HG02981 (cell line): ENCODE measurements around the gene ZBTB7C.

Source experiments
- ATAC-seq: cut with Tn5 transposase; IDR thresholded peaks from one replicate; pipeline ENCODE4 v1.9.1; 2021; ENCODE audit warnings: mild to moderate bottlenecking, moderate library complexity; ENCODE audit not compliant: unreplicated experiment

ZBTB7C gene

DNA sequence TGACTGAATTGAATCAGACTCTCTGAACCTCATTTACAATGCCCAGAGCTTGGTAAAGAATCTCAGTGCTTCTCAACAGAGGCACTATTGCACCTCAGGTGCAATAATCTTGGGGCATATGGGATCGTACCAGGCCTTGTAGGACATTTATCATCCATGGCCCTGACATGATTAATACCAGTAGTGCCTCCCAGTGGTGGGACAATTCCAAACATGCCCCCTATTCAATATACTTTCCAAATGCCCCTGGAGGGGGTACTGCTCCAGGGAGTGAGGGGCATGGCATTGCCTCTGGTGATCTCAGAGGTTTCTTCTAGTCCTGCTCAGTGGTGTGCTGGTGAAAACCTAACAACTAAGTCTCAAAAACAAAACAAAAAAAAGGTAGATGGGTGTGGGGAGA is 303.9 kb downstream of the ZBTB7C start:
- ATAC-seq, result no peak

DNA sequence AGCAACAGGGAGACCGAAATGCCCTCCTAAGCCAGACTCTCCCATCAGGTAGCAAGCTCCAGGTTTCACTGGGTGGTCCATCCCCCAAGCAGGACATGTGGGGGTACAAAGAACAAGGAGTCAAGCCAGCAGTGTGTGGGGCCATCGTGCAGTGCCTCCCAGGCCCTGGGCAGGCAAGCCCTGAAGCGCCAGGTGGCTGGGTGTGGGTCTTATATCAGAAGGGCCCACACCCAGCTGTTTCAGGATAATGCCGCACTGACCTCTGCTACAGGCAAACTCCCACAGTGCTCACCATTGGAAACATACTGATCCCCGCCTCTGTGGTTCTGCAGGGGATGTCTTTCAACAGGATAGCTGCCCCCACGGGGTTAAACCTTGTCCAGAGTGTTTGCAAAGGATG is 304.5 kb downstream of the ZBTB7C start:
- no peak for ATAC-seq

DNA sequence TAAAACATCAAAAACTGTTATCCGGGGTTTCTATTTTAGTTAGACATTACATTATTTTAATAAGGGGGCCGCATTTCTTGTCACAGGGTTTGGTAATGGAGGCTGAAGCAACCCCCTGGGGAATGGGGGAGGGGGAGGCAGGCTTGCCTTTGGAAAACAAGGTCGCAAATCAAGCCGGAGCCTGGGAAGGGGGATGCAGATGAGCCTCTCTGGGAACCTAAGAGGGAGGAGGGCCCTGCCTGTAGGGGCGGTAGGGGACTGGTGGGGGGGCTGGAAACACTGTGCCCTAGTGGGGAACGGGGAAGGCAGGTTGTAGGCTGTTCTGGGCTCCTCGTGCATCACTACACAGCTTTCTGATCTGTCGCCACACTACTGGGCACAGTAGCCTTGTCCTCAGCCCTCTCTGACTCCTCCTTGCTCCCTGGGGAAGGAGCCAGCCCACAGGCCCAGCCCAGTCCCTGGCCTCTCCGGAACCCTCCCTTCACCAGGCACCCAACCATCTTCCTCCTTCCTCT is 308.5 kb downstream of the ZBTB7C start:
- ATAC-seq, result no peak

DNA sequence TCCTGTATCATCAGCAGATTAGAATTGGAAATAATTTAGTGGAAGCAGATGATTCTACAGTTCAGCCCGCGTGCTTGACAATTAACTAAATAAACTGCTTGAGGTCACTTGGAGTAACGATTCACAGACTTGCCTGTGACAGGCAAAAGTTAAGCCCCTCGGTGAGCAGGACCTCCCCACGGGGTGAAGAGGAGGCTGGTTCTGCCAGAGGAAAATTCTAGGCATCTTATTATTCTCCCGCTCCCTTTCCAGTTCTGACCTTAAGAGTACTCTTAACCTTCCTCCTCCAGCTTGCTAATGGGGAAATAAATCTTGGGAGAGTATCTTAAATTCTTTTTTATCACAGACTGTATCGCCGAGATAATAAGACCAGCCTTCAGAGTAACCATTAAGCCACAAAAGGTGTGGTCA is 309.0 kb downstream of the ZBTB7C start:
- ATAC-seq, result no peak

DNA sequence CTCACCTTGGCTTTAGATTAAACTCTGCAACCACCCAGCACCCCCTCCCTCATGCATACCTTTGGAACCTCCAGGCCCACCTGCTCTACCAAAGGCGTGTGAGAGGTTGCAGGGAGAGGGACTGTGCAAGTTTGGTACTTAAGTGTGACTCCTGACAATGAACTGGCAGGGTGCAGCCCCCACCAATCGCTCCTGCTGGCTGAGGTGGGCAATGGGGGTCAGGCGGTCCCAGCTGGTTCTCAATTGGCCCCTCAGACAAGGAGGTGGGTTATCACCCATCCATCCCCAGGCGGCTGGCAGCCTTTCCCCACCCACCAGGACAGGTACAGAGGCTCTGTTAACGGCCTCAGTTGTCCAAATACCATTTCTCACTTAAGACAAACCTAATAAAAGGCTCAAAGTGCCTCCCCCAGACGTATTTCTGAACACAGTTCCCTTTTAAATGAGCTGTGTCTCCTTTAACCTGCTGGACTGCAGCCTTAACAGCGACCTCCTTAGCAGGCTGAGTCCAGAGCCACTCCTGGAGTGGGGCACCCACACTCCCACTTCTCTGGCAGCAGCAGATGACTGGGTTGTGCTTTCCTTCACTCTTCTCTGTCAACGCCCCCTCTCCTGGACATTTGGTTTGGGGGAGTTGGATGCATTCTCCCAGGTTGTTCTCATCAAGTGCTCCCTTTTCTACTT is 309.6 kb downstream of the ZBTB7C start:
- no peak for ATAC-seq

DNA sequence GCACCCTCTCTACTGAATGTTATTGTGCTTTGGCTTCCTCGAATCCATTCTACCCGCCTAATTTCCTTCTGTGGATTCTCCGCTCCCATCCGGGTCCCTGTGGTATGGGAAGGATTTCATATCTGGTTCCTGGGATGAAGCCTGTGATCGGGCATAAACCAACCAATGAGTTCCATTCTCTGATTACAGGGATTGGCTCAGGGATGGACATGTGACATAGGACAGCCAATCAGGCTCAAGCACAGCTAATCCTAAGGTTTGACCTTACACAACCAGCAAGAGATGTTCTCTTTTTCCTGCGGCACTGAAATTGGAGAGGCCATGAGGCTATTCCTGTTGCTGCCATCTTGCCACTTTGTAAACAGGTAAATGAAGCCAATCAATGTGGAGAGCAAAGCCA is 310.6 kb downstream of the ZBTB7C start:
- ATAC-seq, result no peak

DNA sequence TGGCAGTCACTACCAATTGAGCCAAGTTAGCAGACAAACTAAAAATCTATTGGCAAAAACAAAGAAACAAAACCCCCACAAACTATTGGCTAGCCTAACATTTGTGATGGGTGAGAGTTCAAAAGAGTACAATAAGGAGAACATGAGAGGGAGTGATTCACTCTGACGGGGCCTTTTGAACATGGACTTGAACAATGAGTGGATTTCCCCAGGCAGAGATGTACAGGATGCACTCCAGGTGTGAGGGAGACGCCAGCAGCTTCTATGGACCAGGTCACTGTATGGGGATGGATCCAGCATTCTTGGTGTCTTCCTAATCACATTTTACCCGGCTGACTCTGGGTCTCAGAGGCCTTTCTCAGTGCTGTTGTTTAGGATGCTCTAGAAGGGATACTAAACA is 311.2 kb downstream of the ZBTB7C start:
- ATAC-seq, result no peak

DNA sequence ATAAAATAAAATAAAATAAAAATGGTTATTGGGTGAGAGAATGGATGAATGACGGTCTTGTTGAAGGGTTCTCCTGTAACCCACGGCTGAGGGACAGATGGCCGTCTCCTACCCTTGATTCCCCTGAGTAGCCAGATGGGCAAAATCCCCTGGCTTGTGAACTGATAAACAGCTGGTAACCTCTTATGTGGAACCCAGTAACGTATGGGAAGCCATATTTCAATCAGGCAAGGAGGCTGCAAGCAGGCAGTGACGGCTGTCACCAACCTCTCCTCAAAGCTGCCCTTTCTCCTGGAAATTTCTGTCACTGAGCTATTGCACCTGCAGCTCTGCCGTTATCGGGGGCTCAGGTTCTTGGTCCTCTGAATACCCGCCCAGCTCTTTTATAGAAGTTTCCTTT is 313.5 kb downstream of the ZBTB7C start:
- no peak for ATAC-seq

DNA sequence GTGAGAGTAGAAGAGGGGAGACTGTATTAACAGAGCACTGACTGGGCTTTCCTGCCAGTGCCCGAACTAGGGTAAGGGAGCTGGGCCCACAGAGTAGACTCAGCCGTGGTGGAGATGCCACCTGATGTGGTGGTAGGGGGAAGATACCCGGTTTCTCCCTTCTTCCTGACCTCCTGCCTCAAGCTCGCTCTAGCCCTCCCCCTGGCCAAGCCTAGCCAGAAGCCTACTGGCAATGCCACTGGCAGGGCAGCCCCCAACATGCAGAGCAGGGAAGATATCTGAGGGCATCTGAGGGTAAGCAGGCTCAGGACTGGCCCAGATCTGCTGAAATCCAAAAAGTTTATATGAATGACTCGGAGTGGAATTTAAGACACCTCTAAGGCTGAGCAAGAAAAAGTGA is 316.1 kb downstream of the ZBTB7C start:
- no peak for ATAC-seq

DNA sequence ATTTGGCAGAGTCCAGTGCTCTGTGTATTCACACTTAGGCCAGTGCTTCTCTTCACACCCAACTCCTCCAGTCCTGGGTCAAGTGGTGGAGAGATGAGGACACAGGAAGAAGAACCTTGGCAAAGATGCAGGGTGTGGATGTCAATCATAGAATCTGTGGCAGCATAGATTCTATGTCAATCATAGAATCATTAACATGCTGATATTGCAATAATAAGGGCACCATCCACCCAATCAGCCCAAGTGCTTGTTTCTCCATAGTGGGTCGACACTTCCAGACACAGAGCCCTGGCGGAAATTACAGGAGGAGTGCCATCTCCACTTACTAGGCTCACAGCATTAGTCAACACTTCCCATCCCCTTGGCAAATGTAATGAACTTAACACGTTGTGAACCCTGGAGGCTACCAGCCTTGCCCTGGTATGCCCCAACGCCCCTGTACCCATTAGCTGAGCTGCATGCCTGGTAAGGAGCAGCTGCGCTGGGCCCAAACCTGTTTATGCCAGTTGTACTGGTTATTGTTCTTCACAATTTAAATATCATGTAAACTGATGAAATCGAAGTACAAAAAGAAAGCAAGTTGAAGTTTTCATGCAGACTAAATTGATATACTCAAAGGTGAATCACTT is 317.2 kb downstream of the ZBTB7C start:
- no peak for ATAC-seq

DNA sequence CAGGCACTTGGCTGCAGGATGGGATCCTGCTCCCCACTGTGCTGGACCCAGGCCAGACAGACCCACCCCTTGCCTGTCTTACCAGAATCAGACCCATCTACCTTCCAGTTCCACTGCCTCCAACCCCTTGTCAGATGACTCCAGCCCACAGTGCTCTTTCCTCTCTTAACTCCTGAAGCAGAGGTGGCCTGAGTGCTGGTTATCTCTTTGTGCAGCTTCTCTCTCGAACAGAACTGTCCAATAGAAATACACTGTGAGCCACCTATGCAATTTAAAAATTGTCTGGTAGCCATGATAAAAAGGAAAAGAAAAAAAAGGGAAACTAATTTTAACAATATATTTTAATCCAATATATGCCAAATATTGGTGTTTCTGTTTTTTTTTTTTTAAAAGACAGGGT is 318.5 kb downstream of the ZBTB7C start:
- no peak for ATAC-seq

DNA sequence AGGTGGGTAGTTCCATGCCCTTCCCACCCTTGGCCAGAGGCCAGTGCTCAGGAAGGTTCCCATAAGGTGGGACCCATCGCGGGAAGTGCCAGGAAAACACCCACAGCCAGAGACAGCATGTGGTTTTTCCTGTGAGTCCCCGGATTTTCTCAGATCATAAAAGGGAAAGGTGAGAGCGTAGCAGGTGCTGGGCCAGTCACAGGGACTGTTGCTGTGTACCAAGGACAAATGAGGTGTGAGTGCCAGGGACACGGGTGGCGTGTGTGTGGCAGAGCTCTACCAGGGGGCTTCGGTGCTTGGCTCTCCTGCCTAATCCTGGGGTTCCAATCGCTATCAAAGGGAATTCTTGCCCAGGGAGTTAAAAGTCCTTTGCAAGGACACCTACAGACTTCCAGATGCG is 319.2 kb downstream of the ZBTB7C start:
- ATAC-seq, result no peak

DNA sequence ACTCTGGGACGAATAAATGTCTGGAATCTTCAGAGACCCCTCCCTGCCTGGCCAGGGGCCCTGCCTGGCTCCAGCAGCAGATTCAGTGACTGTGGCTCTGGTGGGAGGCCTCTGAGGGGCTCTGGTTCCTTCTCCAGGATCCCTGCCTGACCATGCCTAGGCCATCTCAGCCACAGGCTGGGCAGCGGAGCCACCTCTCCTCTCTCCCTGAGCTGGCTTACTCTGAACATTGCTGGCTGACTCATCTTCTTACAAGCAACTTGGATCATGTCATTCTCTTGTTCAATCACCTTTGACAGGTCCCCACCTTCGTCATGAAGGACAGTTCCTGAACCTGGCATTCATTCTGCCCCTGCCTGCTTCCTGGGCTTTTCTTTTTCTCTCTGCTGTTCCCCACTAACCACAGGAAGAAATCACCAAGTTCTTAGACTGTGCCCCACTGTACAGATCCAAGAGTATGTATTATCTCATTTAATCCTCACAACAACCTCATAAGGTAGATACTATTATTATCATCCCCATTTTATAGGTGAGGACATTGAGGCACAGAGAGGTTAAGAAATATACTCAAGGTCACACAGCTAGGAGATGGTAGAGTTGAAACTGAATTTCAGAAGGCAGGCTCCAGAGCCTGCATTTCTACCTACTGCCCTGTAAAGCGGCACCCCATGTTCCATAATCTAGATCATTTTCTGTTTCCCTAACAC is 323.2 kb downstream of the ZBTB7C start:
- ATAC-seq, result no peak

DNA sequence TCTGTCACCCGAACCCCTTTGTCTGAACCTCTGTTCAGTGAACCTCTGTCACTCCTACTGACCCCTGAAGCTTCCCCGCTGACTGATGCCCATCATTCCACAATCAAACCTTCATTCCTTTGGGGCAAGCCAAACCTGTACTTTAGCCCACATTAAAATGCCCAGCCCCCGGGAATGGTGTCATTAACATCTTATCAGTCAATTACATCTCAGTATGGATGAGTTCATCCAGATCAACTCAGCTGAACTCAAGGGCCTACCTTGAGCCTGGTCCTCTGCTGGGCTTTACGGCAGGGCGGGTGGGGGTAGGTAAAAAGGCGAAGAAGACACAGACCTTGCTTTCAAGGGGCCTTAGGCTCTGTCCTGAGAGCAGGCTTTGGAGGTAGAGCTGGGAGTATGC is 324.3 kb downstream of the ZBTB7C start:
- ATAC-seq, result no peak

DNA sequence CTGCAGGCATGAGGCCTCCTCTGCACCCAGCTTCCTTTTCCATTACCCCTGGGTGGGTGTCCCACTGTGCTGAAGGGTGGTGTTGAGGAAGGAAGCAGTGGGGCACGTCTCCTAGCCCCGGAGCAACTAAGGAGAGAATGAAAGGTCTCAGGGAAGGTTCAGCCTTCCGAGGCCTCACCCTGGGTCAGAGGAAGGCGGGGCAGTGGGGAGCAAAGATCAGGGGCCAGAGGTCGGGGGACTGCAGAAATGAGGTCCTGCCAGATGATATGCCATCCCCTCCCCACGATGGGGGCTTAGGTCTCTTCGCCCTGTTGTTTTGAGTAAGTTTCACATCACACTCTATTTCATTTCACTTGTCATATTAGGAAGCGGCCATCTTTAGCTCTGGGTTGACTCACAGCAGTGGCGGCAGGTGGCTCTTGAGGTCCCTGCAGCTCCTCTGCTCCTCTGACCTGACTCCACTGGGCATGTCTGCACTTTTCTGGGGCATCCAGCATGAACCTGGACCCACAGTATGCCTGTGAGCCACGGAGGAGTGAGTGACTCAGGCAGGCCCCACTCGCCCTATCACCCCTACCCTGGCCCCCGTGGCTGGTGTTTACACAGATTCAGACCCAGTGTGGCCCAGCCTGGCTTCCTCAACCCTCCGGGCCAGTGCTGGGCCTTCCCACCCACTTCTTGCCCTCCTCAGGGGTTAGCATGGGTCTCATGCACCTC is 325.0 kb downstream of the ZBTB7C start:
- ATAC-seq, result no peak

DNA sequence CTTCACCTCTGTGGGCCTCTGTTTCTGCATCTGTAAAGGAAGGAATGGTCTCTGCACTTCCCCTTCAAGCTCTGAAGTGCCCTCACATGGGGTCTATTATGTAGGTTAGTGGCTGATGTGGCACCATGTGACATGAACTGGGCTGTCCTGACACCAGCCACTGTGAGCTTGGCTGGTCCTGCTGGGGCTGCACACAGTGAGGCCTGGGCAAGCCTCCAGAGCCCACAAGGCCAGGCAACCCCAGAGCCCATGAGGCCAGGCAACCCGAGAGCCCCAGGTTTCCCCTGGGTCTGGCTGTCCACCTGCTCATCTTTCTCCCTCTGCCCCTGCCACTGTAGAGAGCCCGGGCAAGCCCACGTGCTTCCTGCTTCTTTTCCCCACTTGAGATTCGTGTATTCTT is 328.6 kb downstream of the ZBTB7C start:
- ATAC-seq, result no peak

DNA sequence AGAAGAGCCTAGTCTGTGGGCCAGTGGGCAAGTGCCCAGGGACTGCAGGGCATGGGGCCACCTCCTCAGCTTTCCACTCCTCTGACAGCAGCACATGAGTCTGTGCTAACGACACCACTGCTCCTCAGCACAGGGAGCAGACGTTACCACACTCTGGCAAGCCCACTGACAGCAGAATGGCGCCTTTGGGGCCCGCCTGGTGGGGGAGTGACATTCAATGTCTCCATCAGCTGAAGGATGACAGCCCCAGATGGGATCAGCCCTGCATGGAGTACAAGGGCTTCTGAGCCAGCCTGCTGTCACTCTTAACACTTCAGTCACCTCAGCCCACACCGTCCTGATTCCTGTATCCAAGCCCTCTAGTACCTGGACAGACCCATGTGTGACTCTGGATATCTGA is 329.3 kb downstream of the ZBTB7C start:
- ATAC-seq, result no peak

DNA sequence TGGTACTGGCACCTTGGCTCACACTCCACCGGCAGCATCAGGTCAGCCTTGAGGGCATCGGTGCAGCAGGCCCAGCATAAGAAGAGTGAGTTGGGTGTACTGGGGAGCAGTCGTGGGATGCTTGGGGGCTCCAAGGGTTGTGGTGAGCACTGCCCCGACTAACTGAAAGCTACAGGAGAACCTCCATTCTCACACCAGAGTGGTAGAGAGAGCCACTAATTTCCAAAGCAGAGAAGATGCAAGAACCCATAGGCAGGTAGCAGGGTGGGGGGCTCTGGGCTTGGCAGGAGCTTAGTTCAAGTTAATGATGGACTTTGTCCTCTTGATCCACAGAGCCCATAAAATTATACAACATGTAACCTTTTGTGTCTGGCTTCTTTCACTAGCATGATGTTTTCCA is 330.7 kb downstream of the ZBTB7C start:
- no peak for ATAC-seq

DNA sequence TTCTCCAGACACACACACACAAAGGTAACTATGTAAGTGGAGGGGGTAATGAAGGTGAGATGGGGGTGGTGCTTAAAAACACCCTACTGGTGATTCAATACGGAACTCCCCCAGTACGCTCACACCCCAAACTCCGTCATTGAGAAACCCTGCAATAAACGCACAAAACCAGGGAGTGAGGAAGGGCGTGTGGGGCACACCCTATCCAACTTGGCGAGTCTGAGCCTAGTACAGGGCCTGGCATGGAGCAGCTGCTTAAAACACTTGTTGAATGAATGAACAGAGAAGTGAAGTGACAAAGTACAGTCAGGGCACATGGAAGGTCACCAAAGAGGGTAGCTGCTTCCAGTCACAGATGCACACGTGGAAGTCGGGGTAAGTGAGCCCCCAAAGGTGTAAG is 331.9 kb downstream of the ZBTB7C start:
- ATAC-seq, result no peak

DNA sequence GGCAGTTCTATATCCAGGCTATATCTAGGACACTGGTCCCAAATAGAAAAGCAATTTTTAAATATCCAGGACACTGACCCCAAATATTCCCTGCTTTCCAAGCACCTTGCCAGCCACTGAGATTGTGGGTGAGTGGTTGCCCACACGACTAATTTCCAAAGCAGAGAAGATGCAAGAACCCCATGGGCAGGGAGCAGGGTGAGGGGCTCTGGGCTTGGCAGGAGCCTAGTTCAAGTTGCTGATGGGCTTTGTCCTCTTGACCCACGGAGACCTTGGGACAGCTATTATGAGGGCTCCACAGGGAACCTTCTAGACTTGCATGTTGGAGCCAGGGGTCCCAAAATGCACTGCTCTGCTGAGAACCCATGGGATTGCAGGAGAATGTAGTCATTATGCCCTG is 332.7 kb downstream of the ZBTB7C start:
- no peak for ATAC-seq

DNA sequence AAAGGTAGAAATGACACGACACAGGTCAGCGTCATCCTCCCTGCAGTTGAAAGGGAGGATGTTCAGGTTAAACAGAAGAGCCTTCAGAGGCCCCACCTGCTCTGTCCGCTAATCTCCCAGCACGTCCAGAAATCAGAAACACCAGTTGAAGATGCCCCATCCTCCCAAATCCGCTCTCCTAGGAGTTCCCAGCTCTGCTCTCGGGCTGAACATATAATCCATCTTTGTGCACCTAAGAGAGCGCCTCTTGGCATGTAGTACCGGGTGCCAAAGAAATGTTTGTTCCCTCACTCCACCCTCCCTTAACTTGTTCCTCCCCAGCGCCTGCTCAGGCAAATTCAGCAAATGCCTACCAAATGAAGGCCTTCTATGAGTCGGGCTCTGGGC is 333.5 kb downstream of the ZBTB7C start:
- no peak for ATAC-seq
